Measurements from ENCODE around the gene ZFAND3. TPM values are rescaled to one million over a fixed set of nuclear protein-coding genes. Genes with fewer than 3 reads are reported as not detected.

Gene ZFAND3
- total RNA-seq, 1 experiment from 2014 or later, result 107 TPM

- DNase-seq, result no peak
- Histone ChIP-seq H3K36me3 (ENCODE audit: control insufficient read depth, insufficient read depth, low read length) (no peaks in the 10 kb centered on the region; the same call in none of the 2 replicates), H3K4me3 (ENCODE audit: low read depth, low read length) (no peak overlapping the region), H3K9me3 (no peaks in the 10 kb centered on the region), H3K4me1 (no peaks in the 10 kb centered on the region), H3K27me3 (replicated peaks; ENCODE audit: control insufficient read depth, insufficient read depth, low read length) (no peaks in the 10 kb centered on the region)
- intact Hi-C loops (cut with micrococcal nuclease; ENCODE audit: unreplicated experiment), result no loop called here
- H3K4me3 Mint-ChIP-seq (ENCODE audit: unreplicated experiment), result no peak overlapping the region
- H3K9me3 Mint-ChIP-seq (ENCODE audit: unreplicated experiment), result no peaks in the 10 kb centered on the region
- H3K4me1 Mint-ChIP-seq (ENCODE audit: low read depth, unreplicated experiment), result peaks cover 7% of the 10 kb centered on the region
- H3K27ac Mint-ChIP-seq (ENCODE audit: unreplicated experiment), result no peak overlapping the region
- no peak for TF ChIP-seq CTCF (IDR thresholded peaks at IDR 0.05; ENCODE audit: insufficient read depth in 1 of 2, low read depth in 1 of 2, low read length in 1 of 2, severe bottlenecking in 1 of 2, unreplicated experiment in 1 of 2)
- no peaks in the 10 kb centered on the region for H3K27me3 Mint-ChIP-seq (ENCODE audit: insufficient read depth, unreplicated experiment)
- CTCF ChIA-PET, result no interaction called here
- POLR2A ChIA-PET, result no interaction called here
- peaks cover 44% of the 10 kb centered on the region for H3K36me3 Mint-ChIP-seq (ENCODE audit: insufficient read depth, unreplicated experiment)
- no TSS peak for BruUV-seq (replicated peaks)
Observed at GRCh38 chr6:38064431-38064830, 244.9 kb downstream of the ZFAND3 start.

- Histone ChIP-seq H3K36me3 (ENCODE audit: control insufficient read depth, insufficient read depth, low read length) (no peaks in the 10 kb centered on the region; the same call in none of the 2 replicates), H3K4me3 (ENCODE audit: low read depth, low read length) (no peak overlapping the region), H3K9me3 (no peaks in the 10 kb centered on the region), H3K4me1 (no peaks in the 10 kb centered on the region), H3K27me3 (replicated peaks; ENCODE audit: control insufficient read depth, insufficient read depth, low read length) (no peaks in the 10 kb centered on the region)
- CTCF ChIA-PET, result no interaction called here
- BruUV-seq (replicated peaks), result no TSS peak
- POLR2A ChIA-PET, result no interaction called here
- H3K27me3 Mint-ChIP-seq (ENCODE audit: insufficient read depth, unreplicated experiment), result no peaks in the 10 kb centered on the region
- TF ChIP-seq CTCF (IDR thresholded peaks at IDR 0.05; ENCODE audit: insufficient read depth in 1 of 2, low read depth in 1 of 2, low read length in 1 of 2, severe bottlenecking in 1 of 2, unreplicated experiment in 1 of 2), result no peak
- no peak for DNase-seq
- H3K4me3 Mint-ChIP-seq (ENCODE audit: unreplicated experiment), result no peak overlapping the region
- peak overlapping the region; percentile 33 for H3K27ac Mint-ChIP-seq (ENCODE audit: unreplicated experiment)
- no peaks in the 10 kb centered on the region for H3K9me3 Mint-ChIP-seq (ENCODE audit: unreplicated experiment)
- peaks cover 7% of the 10 kb centered on the region for H3K4me1 Mint-ChIP-seq (ENCODE audit: low read depth, unreplicated experiment)
- peaks cover 44% of the 10 kb centered on the region for H3K36me3 Mint-ChIP-seq (ENCODE audit: insufficient read depth, unreplicated experiment)
- intact Hi-C loops (cut with micrococcal nuclease; ENCODE audit: unreplicated experiment), result no loop called here
Observed at GRCh38 chr6:38065734-38066305, 246.3 kb downstream of the ZFAND3 start.

- H3K27me3 ChIP-seq (replicated peaks; ENCODE audit: control insufficient read depth, insufficient read depth, low read length), result no peaks in the 10 kb centered on the region
- no peak overlapping the region for H3K4me3 ChIP-seq (ENCODE audit: low read depth, low read length)
- ChIA-PET CTCF (no interaction called here), POLR2A (no interaction called here)
- TF ChIP-seq CTCF (IDR thresholded peaks at IDR 0.05; ENCODE audit: insufficient read depth in 1 of 2, low read depth in 1 of 2, low read length in 1 of 2, severe bottlenecking in 1 of 2, unreplicated experiment in 1 of 2), result no peak
- Mint-ChIP-seq H3K27ac (ENCODE audit: unreplicated experiment) (no peak overlapping the region), H3K27me3 (ENCODE audit: insufficient read depth, unreplicated experiment) (no peaks in the 10 kb centered on the region), H3K9me3 (ENCODE audit: unreplicated experiment) (no peaks in the 10 kb centered on the region), H3K4me1 (ENCODE audit: low read depth, unreplicated experiment) (peaks cover 7% of the 10 kb centered on the region), H3K36me3 (ENCODE audit: insufficient read depth, unreplicated experiment) (peaks cover 29% of the 10 kb centered on the region), H3K4me3 (ENCODE audit: unreplicated experiment) (no peak overlapping the region)
- no peaks in the 10 kb centered on the region for H3K9me3 ChIP-seq
- intact Hi-C loops (cut with micrococcal nuclease; ENCODE audit: unreplicated experiment), result no loop called here
- DNase-seq, result no peak
- H3K4me1 ChIP-seq, result no peaks in the 10 kb centered on the region
- H3K36me3 ChIP-seq (ENCODE audit: control insufficient read depth, insufficient read depth, low read length), result no peaks in the 10 kb centered on the region; the same call in none of the 2 replicates
- BruUV-seq (replicated peaks), result no TSS peak
Observed at GRCh38 chr6:38067263-38067980, 247.9 kb downstream of the ZFAND3 start.

Measured in Caco-2 (cell line).